Prostate gland (tissue), 2 donors: ENCODE data around the gene HOXA3.

ENCODE experiments used
- POLR2A ChIP-seq: fragments of 450-650 bp; IDR thresholded peaks from one replicate; pipeline ENCODE4 v1.6.1; 2016; ENCODE audit warnings: antibody characterized with exemption, mild to moderate bottlenecking
- POLR2AphosphoS5 ChIP-seq: sonication (generic); formaldehyde crosslinking; IDR thresholded peaks from one replicate; pipeline ENCODE4 v1.6.1; 2017; ENCODE audit warnings: antibody characterized with exemption
- TF ChIP-seq, protein P1 (sequence below), 4 experiments: fragments of 200-600 bp in 2 of 4; fragments of 450-650 bp in 2 of 4; sonication (generic) in 2 of 4; IDR thresholded peaks; 1 replicate in 3 of 4; 2 replicates in 1 of 4; pipeline ENCODE4 v1.5.1; 2016 to 2019; ENCODE audit warnings: antibody characterized with exemption in 4 of 4, mild to moderate bottlenecking in 2 of 4, moderate library complexity in 2 of 4

DNA sequence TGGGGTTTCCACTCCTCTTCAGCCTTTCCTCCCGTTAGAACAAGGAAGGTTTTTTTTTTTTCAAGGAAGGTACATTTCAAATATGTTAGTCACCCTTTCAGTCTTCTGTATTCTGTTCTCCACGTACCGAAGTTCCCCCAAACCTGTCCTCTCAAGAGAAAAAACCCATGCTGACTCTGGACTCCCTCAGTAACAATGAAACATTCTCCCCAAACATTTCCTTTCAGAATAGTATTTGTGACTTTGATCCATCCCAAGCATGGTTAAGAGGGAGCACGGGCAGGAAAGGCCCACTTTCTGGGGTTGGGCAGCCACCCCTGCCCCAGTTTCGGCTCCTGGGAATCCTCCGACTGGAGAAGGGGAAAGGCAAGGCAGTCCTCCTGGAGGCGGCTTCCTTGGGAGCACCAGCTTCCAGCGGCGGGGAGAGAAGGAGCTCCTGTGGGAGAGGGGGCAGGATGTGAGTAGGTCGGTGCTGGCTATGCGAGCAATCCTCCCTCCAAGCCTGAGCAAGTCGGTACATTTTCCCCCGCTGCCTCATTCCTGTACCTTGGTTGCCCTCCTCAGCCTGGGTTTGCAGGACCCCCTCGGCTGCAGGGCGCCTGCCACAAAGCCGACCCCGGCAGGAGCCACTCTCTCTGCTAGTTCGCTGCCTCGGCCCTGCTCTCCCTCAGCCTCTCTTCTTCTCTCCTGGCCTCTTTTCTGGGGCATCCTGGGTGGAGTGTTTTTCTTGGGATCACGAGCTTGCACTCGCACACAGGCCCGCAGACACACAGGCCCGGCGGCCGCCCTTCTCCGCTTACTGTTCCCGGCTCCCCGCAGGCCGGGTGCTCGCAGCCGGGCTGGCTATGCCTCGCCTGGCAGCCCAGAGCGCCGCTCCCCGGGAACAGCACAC, 54.5 kb downstream of the HOXA3 start:
- no peak for TF ChIP-seq POLR2AphosphoS5
- TF ChIP-seq, protein P1, sequence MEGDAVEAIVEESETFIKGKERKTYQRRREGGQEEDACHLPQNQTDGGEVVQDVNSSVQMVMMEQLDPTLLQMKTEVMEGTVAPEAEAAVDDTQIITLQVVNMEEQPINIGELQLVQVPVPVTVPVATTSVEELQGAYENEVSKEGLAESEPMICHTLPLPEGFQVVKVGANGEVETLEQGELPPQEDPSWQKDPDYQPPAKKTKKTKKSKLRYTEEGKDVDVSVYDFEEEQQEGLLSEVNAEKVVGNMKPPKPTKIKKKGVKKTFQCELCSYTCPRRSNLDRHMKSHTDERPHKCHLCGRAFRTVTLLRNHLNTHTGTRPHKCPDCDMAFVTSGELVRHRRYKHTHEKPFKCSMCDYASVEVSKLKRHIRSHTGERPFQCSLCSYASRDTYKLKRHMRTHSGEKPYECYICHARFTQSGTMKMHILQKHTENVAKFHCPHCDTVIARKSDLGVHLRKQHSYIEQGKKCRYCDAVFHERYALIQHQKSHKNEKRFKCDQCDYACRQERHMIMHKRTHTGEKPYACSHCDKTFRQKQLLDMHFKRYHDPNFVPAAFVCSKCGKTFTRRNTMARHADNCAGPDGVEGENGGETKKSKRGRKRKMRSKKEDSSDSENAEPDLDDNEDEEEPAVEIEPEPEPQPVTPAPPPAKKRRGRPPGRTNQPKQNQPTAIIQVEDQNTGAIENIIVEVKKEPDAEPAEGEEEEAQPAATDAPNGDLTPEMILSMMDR (IDR thresholded peaks at IDR 0.05): no peak
- TF ChIP-seq POLR2A: no peak
